ENCODE data around the gene CHMP1A. TPM values are rescaled to one million over a fixed set of nuclear protein-coding genes. Genes with fewer than 3 reads are reported as not detected.
A peak's percentile ranks its signal among the peaks of the same experiment; 100 is the strongest.

Gene CHMP1A
- polyA plus RNA-seq, 2 of the 4 experiments (the other 2 are of a cell fraction) = 36.4 to 91.7 TPM

DNA sequence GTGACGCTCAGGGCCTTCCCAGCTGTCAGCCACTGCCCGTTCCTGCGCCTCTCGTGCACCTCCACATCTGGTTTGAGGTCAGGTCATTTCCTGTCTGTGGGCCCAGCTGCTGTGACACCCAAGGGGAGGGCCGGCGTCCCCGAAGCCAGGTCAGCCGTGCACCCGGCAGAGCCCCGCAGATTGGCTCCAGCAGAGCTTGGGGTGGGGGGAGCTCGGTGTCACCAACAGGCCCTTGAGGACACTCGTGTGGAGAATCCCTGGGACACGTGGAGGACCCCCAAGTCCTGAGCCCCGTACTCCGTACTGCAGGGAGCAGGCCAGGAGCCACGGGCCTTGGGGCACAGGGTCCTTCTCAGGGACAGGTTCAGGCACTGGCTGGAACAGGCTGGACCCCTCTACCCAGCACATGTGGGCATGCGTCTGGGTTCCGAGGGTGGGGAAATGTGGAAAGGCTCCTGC, 39.2 kb upstream of the CHMP1A start:
- Histone ChIP-seq H3K4me1 (peaks cover 9% of the 10 kb centered on the region; the same call in 2 of the 3 replicates), H3K4me3 (no peak overlapping the region), H3K27ac (no peak overlapping the region), H3K4me2 (no peak overlapping the region), H3K9me3 (no peaks in the 10 kb centered on the region)
- POLR2A ChIA-PET = interaction anchor here (4.4 kb wide), 1 partner anchor 10 kb away, joined by 26 read pairs; the partner anchor contains the start of gene CDK10
- WGBS (ENCODE audit: missing lambda C conversion rate) = 89% methylated on average over 14 of the region's 18 CpGs
- ATAC-seq = no peak
- TF ChIP-seq MAFK (IDR thresholded peaks at IDR 0.05; ENCODE audit: partially characterized antibody) = no peak
- TF ChIP-seq, protein P1, sequence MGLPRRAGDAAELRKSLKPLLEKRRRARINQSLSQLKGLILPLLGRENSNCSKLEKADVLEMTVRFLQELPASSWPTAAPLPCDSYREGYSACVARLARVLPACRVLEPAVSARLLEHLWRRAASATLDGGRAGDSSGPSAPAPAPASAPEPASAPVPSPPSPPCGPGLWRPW (IDR thresholded peaks at IDR 0.05) = no peak
- TF ChIP-seq, protein P2, sequence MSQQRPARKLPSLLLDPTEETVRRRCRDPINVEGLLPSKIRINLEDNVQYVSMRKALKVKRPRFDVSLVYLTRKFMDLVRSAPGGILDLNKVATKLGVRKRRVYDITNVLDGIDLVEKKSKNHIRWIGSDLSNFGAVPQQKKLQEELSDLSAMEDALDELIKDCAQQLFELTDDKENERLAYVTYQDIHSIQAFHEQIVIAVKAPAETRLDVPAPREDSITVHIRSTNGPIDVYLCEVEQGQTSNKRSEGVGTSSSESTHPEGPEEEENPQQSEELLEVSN (IDR thresholded peaks at IDR 0.05; ENCODE audit: borderline replicate concordance, low read depth) = no peak
- TF ChIP-seq FOSL2 (IDR thresholded peaks at IDR 0.05) = no peak
- TF ChIP-seq FOSL2 (CRISPR knock-in tag; IDR thresholded peaks at IDR 0.05) = no peak
- TF ChIP-seq FOSB (CRISPR knock-in tag; IDR thresholded peaks at IDR 0.05) = no peak
- TF ChIP-seq, protein P3, sequence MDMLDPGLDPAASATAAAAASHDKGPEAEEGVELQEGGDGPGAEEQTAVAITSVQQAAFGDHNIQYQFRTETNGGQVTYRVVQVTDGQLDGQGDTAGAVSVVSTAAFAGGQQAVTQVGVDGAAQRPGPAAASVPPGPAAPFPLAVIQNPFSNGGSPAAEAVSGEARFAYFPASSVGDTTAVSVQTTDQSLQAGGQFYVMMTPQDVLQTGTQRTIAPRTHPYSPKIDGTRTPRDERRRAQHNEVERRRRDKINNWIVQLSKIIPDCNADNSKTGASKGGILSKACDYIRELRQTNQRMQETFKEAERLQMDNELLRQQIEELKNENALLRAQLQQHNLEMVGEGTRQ (IDR thresholded peaks at IDR 0.05) = no peak
- TF ChIP-seq CHD2 (IDR thresholded peaks at IDR 0.05; ENCODE audit: low read length, partially characterized antibody) = no peak
- no peak for TF ChIP-seq ESRRA (IDR thresholded peaks at IDR 0.05; ENCODE audit: borderline replicate concordance, low read length)
- TF ChIP-seq HEYL (CRISPR knock-in tag; IDR thresholded peaks at IDR 0.05) = no peak
- TF ChIP-seq NR3C1 (IDR thresholded peaks at IDR 0.05) = no peak
- TF ChIP-seq, protein P4, sequence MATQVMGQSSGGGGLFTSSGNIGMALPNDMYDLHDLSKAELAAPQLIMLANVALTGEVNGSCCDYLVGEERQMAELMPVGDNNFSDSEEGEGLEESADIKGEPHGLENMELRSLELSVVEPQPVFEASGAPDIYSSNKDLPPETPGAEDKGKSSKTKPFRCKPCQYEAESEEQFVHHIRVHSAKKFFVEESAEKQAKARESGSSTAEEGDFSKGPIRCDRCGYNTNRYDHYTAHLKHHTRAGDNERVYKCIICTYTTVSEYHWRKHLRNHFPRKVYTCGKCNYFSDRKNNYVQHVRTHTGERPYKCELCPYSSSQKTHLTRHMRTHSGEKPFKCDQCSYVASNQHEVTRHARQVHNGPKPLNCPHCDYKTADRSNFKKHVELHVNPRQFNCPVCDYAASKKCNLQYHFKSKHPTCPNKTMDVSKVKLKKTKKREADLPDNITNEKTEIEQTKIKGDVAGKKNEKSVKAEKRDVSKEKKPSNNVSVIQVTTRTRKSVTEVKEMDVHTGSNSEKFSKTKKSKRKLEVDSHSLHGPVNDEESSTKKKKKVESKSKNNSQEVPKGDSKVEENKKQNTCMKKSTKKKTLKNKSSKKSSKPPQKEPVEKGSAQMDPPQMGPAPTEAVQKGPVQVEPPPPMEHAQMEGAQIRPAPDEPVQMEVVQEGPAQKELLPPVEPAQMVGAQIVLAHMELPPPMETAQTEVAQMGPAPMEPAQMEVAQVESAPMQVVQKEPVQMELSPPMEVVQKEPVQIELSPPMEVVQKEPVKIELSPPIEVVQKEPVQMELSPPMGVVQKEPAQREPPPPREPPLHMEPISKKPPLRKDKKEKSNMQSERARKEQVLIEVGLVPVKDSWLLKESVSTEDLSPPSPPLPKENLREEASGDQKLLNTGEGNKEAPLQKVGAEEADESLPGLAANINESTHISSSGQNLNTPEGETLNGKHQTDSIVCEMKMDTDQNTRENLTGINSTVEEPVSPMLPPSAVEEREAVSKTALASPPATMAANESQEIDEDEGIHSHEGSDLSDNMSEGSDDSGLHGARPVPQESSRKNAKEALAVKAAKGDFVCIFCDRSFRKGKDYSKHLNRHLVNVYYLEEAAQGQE (IDR thresholded peaks at IDR 0.05) = no peak
- TF ChIP-seq ZC3H11A (IDR thresholded peaks at IDR 0.05) = no peak
- TF ChIP-seq CBX8 (IDR thresholded peaks at IDR 0.05) = no peak
- no peak for TF ChIP-seq RNF2 (IDR thresholded peaks at IDR 0.05; ENCODE audit: borderline replicate concordance, low read depth)
- FAIRE-seq = no peak
- no peak for DNase-seq (ENCODE audit: low read depth in 1 of 2, low spot score in 1 of 2)
- CTCF ChIA-PET = interaction anchor here (1.6 to 1.8 kb wide), 2 partner anchors 9 to 97 kb away, joined by 4 to 6 read pairs; no protein-coding TSS in a partner anchor

DNA sequence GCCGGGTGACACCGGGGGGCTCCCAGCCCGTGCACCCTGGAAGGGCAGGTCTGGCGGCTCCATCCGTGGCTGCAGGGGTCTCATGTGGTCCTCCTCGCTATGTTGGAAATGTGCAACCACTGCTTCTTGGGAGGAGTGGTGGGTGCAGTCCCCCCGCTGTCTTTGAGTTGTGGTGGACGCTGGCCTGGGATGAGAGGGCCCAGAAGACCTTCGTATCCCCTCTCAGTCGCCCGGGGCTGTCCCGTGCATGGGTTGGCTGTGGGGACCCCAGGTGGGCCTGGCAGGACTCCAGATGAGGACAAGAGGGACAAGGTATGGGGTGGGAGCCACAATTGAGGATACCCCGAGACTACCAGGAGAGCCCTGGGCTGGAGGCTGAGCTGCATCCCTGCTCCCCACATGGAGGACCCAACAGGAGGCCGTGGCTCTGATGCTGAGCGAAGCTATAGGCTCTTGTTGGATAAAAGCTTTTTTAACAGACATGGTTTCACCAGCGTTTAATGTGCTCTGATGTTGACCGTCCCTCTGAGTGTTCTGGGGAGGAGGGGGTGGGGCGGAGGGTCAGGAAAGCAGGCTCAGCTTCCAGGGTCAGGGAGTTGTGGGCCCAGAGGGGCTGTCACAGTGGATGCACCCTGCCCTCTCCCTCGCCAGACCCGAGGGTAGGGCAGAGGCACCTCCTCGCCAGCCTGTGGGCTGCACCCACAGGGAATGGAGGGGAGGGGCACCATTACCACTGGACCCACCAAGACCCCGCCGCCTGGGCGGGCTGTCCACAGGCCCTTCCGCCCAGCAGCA, 38.6 kb upstream of the CHMP1A start:
- ChIA-PET CTCF (interaction anchor here (1.8 kb wide), 1 partner anchor 10 kb away, joined by 6 read pairs; no protein-coding TSS in a partner anchor), POLR2A (interaction anchor here (4.4 kb wide), 1 partner anchor 9 kb away, joined by 26 read pairs; the partner anchor contains the start of gene CDK10)
- Histone ChIP-seq H3K4me3 (no peak overlapping the region), H3K27ac (no peak overlapping the region), H3K9me3 (no peaks in the 10 kb centered on the region), H3K4me1 (peaks cover 9% of the 10 kb centered on the region; the same call in 2 of the 3 replicates), H3K4me2 (no peak overlapping the region)
- FAIRE-seq (no peak), ATAC-seq (no peak), DNase-seq (ENCODE audit: low read depth in 1 of 2, low spot score in 1 of 2) (no peak)
- WGBS (ENCODE audit: missing lambda C conversion rate) = 89% methylated on average over 22 of the region's 25 CpGs
- TF ChIP-seq HDAC2 (IDR thresholded peaks at IDR 0.05) (no peak), CBX8 (IDR thresholded peaks at IDR 0.05) (no peak), TFCP2L1 (CRISPR knock-in tag; IDR thresholded peaks at IDR 0.05) (no peak)
- TF ChIP-seq, protein P5, sequence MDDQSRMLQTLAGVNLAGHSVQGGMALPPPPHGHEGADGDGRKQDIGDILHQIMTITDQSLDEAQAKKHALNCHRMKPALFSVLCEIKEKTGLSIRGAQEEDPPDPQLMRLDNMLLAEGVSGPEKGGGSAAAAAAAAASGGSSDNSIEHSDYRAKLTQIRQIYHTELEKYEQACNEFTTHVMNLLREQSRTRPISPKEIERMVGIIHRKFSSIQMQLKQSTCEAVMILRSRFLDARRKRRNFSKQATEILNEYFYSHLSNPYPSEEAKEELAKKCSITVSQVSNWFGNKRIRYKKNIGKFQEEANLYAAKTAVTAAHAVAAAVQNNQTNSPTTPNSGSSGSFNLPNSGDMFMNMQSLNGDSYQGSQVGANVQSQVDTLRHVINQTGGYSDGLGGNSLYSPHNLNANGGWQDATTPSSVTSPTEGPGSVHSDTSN (IDR thresholded peaks at IDR 0.05) = peak; percentile 7

Data from A549 (cell line).